ENCODE results near the gene OR1M1. TPM values are rescaled to one million over a fixed set of nuclear protein-coding genes. Genes with fewer than 3 reads are reported as not detected.
"Not testable (repeated sequence)": the region's sequence is repeated elsewhere in the genome, so short reads cannot be mapped to it uniquely, and the experiment has no call there.

OR1M1 gene
- total RNA-seq, 4 donors from 2014 or later = not detected

DNA sequence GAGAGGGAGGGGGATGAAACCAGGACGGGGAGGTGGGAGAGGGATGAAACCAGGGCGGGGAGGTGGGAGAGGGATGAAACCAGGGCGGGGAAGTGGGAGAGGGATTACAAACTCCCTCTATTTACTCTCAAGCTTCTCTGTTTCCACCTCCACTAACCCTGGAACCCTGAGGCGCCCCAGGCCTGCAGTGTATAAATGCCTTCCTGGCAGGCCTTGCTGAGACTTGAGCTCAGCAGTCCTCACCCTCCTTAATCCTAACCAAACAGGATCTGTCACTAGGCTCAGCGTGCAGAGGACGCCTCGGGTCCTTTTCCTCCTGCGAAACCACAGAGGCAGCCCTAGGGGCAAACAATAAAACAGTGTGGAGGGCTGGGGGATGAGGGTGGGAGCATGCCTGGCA lies 32.1 kb upstream of the OR1M1 start:
- intact Hi-C loops (cut with DNase I) = no loop called here
- no peaks in the 10 kb centered on the region for H3K27me3 ChIP-seq
- TF ChIP-seq POLR2A (IDR thresholded peaks at IDR 0.05) (no peak), CTCF (IDR thresholded peaks at IDR 0.05) (no peak)
- DNase-seq = no peak
- no peaks in the 10 kb centered on the region for H3K36me3 ChIP-seq
- no peaks in the 10 kb centered on the region for H3K9me3 ChIP-seq
- no peak overlapping the region for H3K4me3 ChIP-seq (replicated peaks in 1 of 3)
- WGBS, 2 donors = 11 to 29% methylated on average over 8 of the region's 8 CpGs
- H3K4me1 ChIP-seq = no peaks in the 10 kb centered on the region
- H3K27ac ChIP-seq = no peak overlapping the region

DNA sequence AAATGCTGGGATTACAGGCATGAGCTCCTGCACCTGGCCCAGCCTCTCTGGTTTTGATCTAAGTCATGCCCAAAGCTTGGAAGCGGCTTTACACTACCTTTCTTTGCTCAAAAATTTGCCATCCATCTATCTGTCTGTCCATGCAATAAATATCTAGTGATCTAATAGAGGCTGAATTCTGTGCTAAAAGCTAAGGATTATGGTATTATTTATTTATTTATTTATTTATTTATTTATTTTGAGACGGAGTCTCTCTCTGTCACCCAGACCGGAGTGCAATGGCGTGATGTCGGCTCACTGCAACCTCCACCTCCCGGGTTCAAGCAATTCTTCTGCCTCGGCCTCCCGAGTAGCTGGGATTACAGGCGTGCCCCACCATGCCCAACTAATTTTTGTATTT lies 30.7 kb upstream of the OR1M1 start:
- intact Hi-C loops (cut with DNase I); H3K4me1 ChIP-seq; H3K27ac ChIP-seq; H3K9me3 ChIP-seq; H3K36me3 ChIP-seq; DNase-seq; H3K4me3 ChIP-seq (replicated peaks in 1 of 3); H3K27me3 ChIP-seq: not testable (repeated sequence)
- 95% methylated on average over 9 of the region's 9 CpGs for WGBS, 2 donors

DNA sequence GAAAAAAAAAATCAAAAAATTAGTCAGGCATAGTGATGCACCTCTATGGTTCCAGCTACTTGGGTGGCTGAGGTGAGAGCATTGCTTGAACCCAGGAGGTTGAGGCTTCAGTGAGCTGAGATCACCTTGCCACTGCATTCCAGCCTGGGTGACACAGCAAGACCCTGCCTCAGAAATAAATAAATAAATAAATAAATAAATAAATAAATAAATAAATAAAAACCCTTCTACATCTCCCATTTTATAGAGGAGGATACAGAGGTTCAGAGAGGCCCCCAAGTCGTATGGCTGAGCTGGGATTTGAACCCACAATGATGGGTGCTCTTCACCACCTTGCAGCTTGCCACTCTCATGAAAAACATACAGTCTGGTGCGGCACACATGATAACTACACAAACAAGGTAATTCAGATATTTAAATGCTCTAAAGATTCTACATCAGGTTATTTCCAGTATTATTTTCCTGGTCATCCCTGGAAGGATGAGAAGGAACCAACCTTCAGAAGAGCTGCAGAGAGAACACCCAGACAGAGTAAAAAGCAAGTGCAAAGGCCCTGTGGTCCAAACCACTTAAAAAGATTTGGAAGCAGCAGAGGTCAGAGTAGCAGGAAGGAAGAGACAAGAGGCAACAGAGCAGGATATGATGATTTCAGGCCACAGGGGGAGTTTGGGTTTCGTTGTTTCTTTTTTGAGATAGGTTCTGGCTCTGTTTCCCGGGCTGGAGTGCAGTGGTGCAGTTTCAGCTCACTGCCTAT lies 29.2 kb upstream of the OR1M1 start:
- DNase-seq = no peak
- Histone ChIP-seq H3K9me3 (no peaks in the 10 kb centered on the region), H3K4me3 (replicated peaks in 1 of 3) (no peak overlapping the region), H3K27ac (no peak overlapping the region), H3K27me3 (no peaks in the 10 kb centered on the region), H3K4me1 (no peaks in the 10 kb centered on the region), H3K36me3 (no peaks in the 10 kb centered on the region)
- WGBS, 2 donors = 76 to 82% methylated on average over 4 of the region's 4 CpGs
- intact Hi-C loops (cut with DNase I) = no loop called here
- TF ChIP-seq POLR2A (IDR thresholded peaks at IDR 0.05) = no peak
- no peak for TF ChIP-seq CTCF (IDR thresholded peaks at IDR 0.05)

DNA sequence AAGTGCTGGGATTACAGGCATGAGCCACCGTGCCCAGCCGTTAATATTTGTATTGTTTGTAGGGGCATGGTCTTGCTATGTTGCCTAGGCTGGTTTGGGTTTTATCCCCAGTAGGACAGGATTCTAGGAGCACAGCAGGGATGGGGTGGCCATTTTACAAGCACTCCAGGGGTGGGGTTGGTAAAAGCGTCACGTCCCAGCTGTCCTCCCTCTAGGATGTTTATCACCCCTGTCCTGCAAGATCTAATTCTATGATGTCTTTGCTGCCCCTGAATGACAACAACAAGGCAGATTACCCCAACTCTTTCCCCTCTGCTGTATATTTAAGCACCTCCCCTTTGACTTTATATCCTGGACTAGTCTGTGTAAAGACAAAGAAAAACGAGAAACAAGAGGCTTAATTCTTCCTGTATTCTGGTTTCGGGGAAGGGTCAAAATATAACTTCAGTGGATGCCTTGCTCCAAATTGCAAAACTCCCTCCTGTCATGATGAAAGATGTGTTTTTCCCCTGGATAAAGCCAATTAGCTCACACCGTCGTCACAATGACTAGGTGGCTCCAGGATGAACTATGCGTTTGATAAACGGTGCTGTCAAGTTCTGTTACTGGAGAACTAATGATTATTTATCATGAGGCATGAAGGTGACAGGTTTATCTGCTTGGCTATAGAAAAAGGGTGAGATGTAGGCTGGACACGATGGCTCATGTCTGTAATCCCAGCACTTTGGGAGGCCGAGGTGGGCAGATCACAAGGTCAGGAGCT lies 27.8 kb upstream of the OR1M1 start:
- no peaks in the 10 kb centered on the region for H3K27me3 ChIP-seq
- DNase-seq = no peak
- no peaks in the 10 kb centered on the region for H3K4me1 ChIP-seq
- no peaks in the 10 kb centered on the region for H3K9me3 ChIP-seq
- H3K27ac ChIP-seq = no peak overlapping the region
- no peak overlapping the region for H3K4me3 ChIP-seq (replicated peaks in 1 of 3)
- no peaks in the 10 kb centered on the region for H3K36me3 ChIP-seq
- 58 to 62% methylated on average over 12 of the region's 12 CpGs for WGBS, 2 donors
- intact Hi-C loops (cut with DNase I) = no loop called here
- no peak for TF ChIP-seq POLR2A (IDR thresholded peaks at IDR 0.05)
- no peak for TF ChIP-seq CTCF (IDR thresholded peaks at IDR 0.05)

GRCh38 chr19:9060564-9061340 lies 26.1 kb upstream of the OR1M1 start:
- Histone ChIP-seq H3K27ac (no peak overlapping the region), H3K4me3 (replicated peaks in 1 of 3) (no peak overlapping the region), H3K4me1 (no peaks in the 10 kb centered on the region), H3K9me3 (no peaks in the 10 kb centered on the region), H3K27me3 (no peaks in the 10 kb centered on the region), H3K36me3 (no peaks in the 10 kb centered on the region)
- peak; percentile 9 to 31 for DNase-seq
- WGBS, 2 donors = 34 to 44% methylated on average over 17 of the region's 17 CpGs
- TF ChIP-seq CTCF (IDR thresholded peaks at IDR 0.05) (no peak), POLR2A (IDR thresholded peaks at IDR 0.05) (no peak)
- intact Hi-C loops (cut with DNase I) = no loop called here
